Osteoblast (primary cell): ENCODE measurements around the gene CUL4B. TPM values are rescaled to one million over a fixed set of nuclear protein-coding genes. Genes with fewer than 3 reads are reported as not detected.
"Not testable (repeated sequence)": the region's sequence is repeated elsewhere in the genome, so short reads cannot be mapped to it uniquely, and the experiment has no call there.

Experiments
- DNase-seq: peaks from one replicate; pipeline ENCODE4 v3.0.0; 2011; ENCODE audit warnings: low spot score, mixed read lengths; ENCODE audit not compliant: insufficient read length; ENCODE audit errors: missing footprints
- H2AFZ ChIP-seq: 2 replicates; pipeline ENCODE4 v1.6.0; 2011; ENCODE audit warnings: mild to moderate bottlenecking, low read length
- H3K27ac ChIP-seq: 2 replicates; pipeline ENCODE4 v1.5.1; 2011; ENCODE audit warnings: mild to moderate bottlenecking, low read depth, low read length, moderate library complexity
- H3K27me3 ChIP-seq: 2 replicates; pipeline ENCODE4 v1.6.0; 2012; ENCODE audit warnings: mild to moderate bottlenecking, control low read depth, inconsistent platforms, low read length, moderate library complexity; ENCODE audit not compliant: insufficient read depth
- H3K36me3 ChIP-seq: 2 replicates; pipeline ENCODE4 v1.5.1; 2011; ENCODE audit warnings: mild to moderate bottlenecking, low read length, control low read depth, moderate library complexity; ENCODE audit not compliant: insufficient read depth
- H3K4me1 ChIP-seq: 2 replicates; pipeline ENCODE4 v1.5.1; 2011; ENCODE audit warnings: mild to moderate bottlenecking, low read length, control low read depth, moderate library complexity; ENCODE audit not compliant: insufficient read depth
- H3K4me2 ChIP-seq: 2 replicates; pipeline ENCODE4 v1.6.0; 2011; ENCODE audit warnings: mild to moderate bottlenecking, low read length; ENCODE audit not compliant: insufficient read depth
- H3K4me3 ChIP-seq: fragments of 200-600 bp; sonication (generic); 3 replicates; pipeline ENCODE4 v1.5.1; 2012; ENCODE audit warnings: mild to moderate bottlenecking, low read length, inconsistent platforms; ENCODE audit not compliant: insufficient read depth
- H3K79me2 ChIP-seq: 2 replicates; pipeline ENCODE4 v1.6.0; 2012; ENCODE audit warnings: mild to moderate bottlenecking, low read length, control low read depth, inconsistent platforms; ENCODE audit not compliant: insufficient read depth
- H3K9me3 ChIP-seq: 2 replicates; pipeline ENCODE4 v1.5.1; 2011; ENCODE audit warnings: low read depth, low read length, control low read depth
- H4K20me1 ChIP-seq: 2 replicates; pipeline ENCODE4 v1.6.0; 2012; ENCODE audit warnings: mild to moderate bottlenecking, low read length, control low read depth; ENCODE audit not compliant: insufficient read depth
- CTCF ChIP-seq: IDR thresholded peaks from 2 replicates; pipeline ENCODE4 v1.5.1; 2011; ENCODE audit warnings: mild to moderate bottlenecking, low read depth, low read length, moderate library complexity; ENCODE audit errors: extremely low read depth
- small RNA-seq: library from RNA; depleted of rRNA; stranded (forward); fragments of <200 nt; gene quantifications from one replicate; pipeline ENCODE3, GENCODE V24; 2012
- total RNA-seq: library from RNA; depleted of rRNA; stranded (reverse); fragments of >200 nt; gene quantifications from 2 replicates; pipeline ENCODE4 v1.2.3, GENCODE V29; 2012

The CUL4B gene
- total RNA-seq, 1 donor, result 76.0 TPM

DNA sequence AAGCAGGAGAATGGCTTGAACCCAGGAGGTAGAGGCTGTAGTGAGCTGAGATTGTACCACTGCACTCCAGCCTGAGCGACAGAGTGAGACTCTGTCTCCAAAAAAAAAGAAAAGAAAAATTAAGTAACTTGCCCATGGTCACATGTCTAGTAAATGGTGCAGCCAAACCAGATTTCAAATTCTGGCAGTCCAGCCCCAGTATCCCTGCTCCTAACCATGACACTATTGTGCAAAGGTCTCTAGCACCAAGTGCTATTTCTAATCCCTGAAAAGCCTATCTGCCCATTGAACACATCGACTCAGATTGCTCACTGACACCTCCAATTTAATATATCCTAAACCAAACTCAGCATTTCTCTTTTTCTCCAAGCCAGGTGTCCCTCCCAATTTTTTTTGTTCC lies 84.0 kb downstream of the CUL4B start:
- no peak for DNase-seq
- H3K4me2 ChIP-seq, result no peak overlapping the region
- H2AFZ ChIP-seq, result no peak overlapping the region
- H3K4me3 ChIP-seq, result no peak overlapping the region
- H3K27me3 ChIP-seq, result no peaks in the 10 kb centered on the region
- no peak for TF ChIP-seq CTCF
- H4K20me1 ChIP-seq, result no peaks in the 10 kb centered on the region
- no peak overlapping the region for H3K27ac ChIP-seq
- no peaks in the 10 kb centered on the region for H3K79me2 ChIP-seq
- H3K9me3 ChIP-seq, result no peaks in the 10 kb centered on the region
- no peaks in the 10 kb centered on the region for H3K36me3 ChIP-seq
- no peaks in the 10 kb centered on the region for H3K4me1 ChIP-seq

DNA sequence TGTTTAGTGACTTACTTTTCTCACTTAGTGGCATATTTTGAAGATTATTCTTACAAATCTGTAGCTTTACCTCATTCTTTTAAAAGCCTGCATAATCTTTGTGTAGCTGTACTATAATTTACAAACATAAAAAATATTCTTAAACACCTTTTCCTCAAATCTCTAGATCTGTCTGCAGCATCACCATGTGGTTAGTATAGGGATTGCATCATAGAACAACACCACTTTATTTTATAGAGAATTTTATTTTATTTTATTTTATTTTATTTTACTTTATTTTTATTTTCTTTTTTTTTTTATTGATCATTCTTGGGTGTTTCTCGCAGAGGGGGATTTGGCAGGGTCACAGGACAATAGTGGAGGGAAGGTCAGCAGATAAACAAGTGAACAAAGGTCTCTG lies 85.3 kb downstream of the CUL4B start:
- H3K79me2 ChIP-seq, H3K4me2 ChIP-seq, H3K27ac ChIP-seq, H3K9me3 ChIP-seq, H3K4me1 ChIP-seq, DNase-seq, H2AFZ ChIP-seq, H3K36me3 ChIP-seq, H3K27me3 ChIP-seq, H4K20me1 ChIP-seq, H3K4me3 ChIP-seq: not testable (repeated sequence)
- TF ChIP-seq CTCF, result peak; percentile 50

Small RNA genes within 50 kb of the gene (small RNA-seq; reads per million reads assigned to genes)
- gene RNU7-37P, result not detected

Other genes starting within 250 kb of the CUL4B start
- under 0.01 and 0.29 TPM in 2 replicates for gene TMEM255A, start 249.5 kb downstream of the CUL4B start, total RNA-seq
- gene ATP1B4, start 198.9 kb downstream of the CUL4B start, total RNA-seq, result not detected in 2 replicates
- 237 and 294 TPM in 2 replicates for gene LAMP2, start 91.7 kb downstream of the CUL4B start, total RNA-seq
- 29.3 and 38.9 TPM in 2 replicates for gene MCTS1, start 43.1 kb upstream of the CUL4B start, total RNA-seq
- gene C1GALT1C1, start 69.1 kb upstream of the CUL4B start, total RNA-seq, result 33.6 and 36.9 TPM in 2 replicates